ENCODE data around the gene ERFE. TPM values are rescaled to one million over a fixed set of nuclear protein-coding genes. Genes with fewer than 3 reads are reported as not detected.

ERFE gene
- total and polyA plus RNA-seq, 10 of the 15 experiments (the other 5 are each of a cell fraction or from before 2014, with no cell fraction given): not detected

DNA sequence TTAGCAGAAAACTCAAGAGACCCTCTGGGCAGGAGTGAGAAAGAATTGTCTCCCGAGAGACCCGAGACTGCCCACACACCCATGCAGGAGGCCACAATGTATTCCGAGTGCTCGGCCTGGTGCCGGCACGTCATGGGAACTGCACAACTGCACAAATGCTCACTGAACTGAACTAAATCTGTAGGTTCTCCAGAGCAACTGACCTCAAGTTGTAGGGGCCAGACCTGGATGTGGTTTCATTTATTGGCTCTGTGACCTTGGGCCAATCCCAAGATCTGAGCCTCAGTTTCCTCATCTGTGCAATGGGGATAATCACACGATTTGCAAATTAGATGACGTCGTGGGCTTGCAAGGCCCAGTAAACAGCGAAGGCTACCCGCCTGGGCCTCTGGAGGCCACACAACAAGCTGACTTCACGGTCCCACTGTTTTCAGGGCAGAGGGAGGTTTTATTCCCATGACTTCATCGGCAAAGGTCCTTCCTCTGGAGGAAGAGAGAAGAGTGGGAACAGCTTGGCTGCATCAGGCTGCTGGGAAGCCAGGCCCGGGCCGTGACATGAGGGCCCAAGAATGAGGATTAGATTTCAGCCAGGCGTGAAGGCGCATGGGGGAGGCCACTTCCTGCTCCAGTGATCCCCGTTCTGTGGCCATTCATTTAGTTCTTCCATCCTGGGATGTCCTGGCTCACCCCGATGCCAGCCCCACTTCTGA is 3.6 kb upstream of the ERFE start:
- H3K79me2 ChIP-seq (ENCODE audit: control insufficient read depth, insufficient read depth, low read length): no peaks in the 10 kb centered on the region

More for the DNA sequence above, 3.6 kb upstream of the ERFE start:
- no peak for TF ChIP-seq SMAD5 (IDR thresholded peaks at IDR 0.05; ENCODE audit: low read depth)
- TF ChIP-seq MAX (IDR thresholded peaks at IDR 0.05; ENCODE audit: low read depth, low read length): no peak
- TF ChIP-seq, protein P1, sequence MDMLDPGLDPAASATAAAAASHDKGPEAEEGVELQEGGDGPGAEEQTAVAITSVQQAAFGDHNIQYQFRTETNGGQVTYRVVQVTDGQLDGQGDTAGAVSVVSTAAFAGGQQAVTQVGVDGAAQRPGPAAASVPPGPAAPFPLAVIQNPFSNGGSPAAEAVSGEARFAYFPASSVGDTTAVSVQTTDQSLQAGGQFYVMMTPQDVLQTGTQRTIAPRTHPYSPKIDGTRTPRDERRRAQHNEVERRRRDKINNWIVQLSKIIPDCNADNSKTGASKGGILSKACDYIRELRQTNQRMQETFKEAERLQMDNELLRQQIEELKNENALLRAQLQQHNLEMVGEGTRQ (IDR thresholded peaks at IDR 0.05; ENCODE audit: borderline replicate concordance, low read depth, low read length): no peak
- TF ChIP-seq CREB1 (IDR thresholded peaks at IDR 0.05; ENCODE audit: low read depth): no peak
- no peak for TF ChIP-seq RFX5 (IDR thresholded peaks at IDR 0.05; ENCODE audit: low read depth, low read length)
- TF ChIP-seq TCF3 (IDR thresholded peaks at IDR 0.05; ENCODE audit: borderline replicate concordance, insufficient read depth, low read depth, low read length): no peak
- no peak for TF ChIP-seq ZNF274 (IDR thresholded peaks at IDR 0.05; ENCODE audit: insufficient read depth, insufficient read length)
- TF ChIP-seq CHD4 (IDR thresholded peaks at IDR 0.05): no peak
- no peak for ATAC-seq
- no peak overlapping the region for H3K4me2 ChIP-seq (ENCODE audit: control insufficient read depth, insufficient read depth)
- ChIA-PET RAD21 (ENCODE audit: unreplicated experiment) (no interaction called here), CTCF (interaction anchor here (1.6 kb wide), 1 partner anchor 16 kb away, joined by 4 read pairs; no protein-coding TSS in a partner anchor), POLR2A (no interaction called here), SMC1A (ENCODE audit: uncharacterized antibody, unreplicated experiment) (no interaction called here)
- no peak overlapping the region for H2AFZ ChIP-seq (ENCODE audit: control insufficient read depth, low read depth, low read length)
- peaks cover 3 to 7% of the 10 kb centered on the region in 2 experiments; a peak in 2 of 4 replicates for H3K27me3 ChIP-seq (replicated peaks in 1 of 2; ENCODE audit: control insufficient read depth in 2 of 2, insufficient read depth in 2 of 2, low read length in 1 of 2)
- no peaks in the 10 kb centered on the region for H3K36me3 ChIP-seq (ENCODE audit: control insufficient read depth in 2 of 2, insufficient read depth in 2 of 2, low read length in 1 of 2)
- BruUV-seq (replicated peaks): no TSS peak
- H3K9me3 ChIP-seq (replicated peaks; ENCODE audit: control insufficient read depth, insufficient read depth, low read length): no peaks in the 10 kb centered on the region
- no peak overlapping the region for H3K4me3 ChIP-seq
- intact Hi-C loops (cut with micrococcal nuclease; ENCODE audit: unreplicated experiment): no loop called here
- DNase-seq (ENCODE audit: low read depth, low spot score): no peak
- 48% methylated on average over 19 of the region's 19 CpGs for WGBS (ENCODE audit: insufficient coverage, insufficient replicate concordance, low lambda C conversion rate, missing lambda C conversion rate)
- in situ Hi-C loops (cut with MboI): no loop called here
- FAIRE-seq: no peak
- no peaks in the 10 kb centered on the region for H4K20me1 ChIP-seq (ENCODE audit: control insufficient read depth, insufficient read depth)
- no peak overlapping the region for H3K27ac ChIP-seq (ENCODE audit: control insufficient read depth, insufficient read depth)
- H3K9ac ChIP-seq (ENCODE audit: control insufficient read depth, insufficient read depth, low read length): no peak overlapping the region
- peaks cover 3% of the 10 kb centered on the region; the same call in 1 of the 2 replicates for H3K4me1 ChIP-seq (ENCODE audit: control insufficient read depth, insufficient read depth, low read length)

Measured in GM12878 (cell line).